MM.1S (cell line): Measurements from ENCODE around the gene FAM43A.

Experiments
- EZH2 ChIP-seq: fragments of 300-600 bp; sonication (generic); optimal IDR thresholded peaks from 2 replicates; pipeline ENCODE3; 2017; ENCODE audit warnings: low read depth, mild to moderate bottlenecking, antibody characterized with exemption, low read length, mixed read lengths
- TF ChIP-seq, protein P1 (sequence below): fragments of 300-600 bp; sonication (generic); IDR thresholded peaks from 2 replicates; pipeline ENCODE4 v1.5.1; 2016; ENCODE audit warnings: antibody characterized with exemption, low read length, mixed read lengths

DNA sequence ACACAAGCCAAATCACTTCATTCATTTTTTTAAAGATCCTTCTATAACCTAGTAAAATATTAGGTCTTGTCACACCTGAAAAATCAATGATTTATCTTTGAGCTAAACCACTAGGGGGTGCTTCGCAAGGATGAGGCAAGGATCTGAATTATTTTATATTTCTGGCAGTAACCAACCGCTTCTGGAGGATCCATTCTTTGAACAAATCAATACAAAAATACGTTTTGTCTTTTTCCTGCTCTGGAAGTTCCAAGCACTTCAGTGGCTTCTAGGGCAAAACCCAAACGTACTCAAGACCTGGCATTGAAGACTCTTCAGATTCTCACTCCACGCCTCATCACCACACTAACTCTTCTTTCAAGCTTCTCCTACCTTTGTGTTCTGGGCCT, 14.2 kb upstream of the FAM43A start:
- TF ChIP-seq, protein P1, sequence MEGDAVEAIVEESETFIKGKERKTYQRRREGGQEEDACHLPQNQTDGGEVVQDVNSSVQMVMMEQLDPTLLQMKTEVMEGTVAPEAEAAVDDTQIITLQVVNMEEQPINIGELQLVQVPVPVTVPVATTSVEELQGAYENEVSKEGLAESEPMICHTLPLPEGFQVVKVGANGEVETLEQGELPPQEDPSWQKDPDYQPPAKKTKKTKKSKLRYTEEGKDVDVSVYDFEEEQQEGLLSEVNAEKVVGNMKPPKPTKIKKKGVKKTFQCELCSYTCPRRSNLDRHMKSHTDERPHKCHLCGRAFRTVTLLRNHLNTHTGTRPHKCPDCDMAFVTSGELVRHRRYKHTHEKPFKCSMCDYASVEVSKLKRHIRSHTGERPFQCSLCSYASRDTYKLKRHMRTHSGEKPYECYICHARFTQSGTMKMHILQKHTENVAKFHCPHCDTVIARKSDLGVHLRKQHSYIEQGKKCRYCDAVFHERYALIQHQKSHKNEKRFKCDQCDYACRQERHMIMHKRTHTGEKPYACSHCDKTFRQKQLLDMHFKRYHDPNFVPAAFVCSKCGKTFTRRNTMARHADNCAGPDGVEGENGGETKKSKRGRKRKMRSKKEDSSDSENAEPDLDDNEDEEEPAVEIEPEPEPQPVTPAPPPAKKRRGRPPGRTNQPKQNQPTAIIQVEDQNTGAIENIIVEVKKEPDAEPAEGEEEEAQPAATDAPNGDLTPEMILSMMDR: peak; percentile 85
- no peak for TF ChIP-seq EZH2
